WTC11 (cell line): ENCODE results near the gene RCHY1. TPM values are rescaled to one million over a fixed set of nuclear protein-coding genes. Genes with fewer than 3 reads are reported as not detected.

Experiments
- ATAC-seq: fragments of 200-7000 bp; cut with Tn5 transposase; 2 replicates; pipeline ENCODE4 v1.10.0; 2021; ENCODE audit warnings: mild to moderate bottlenecking, moderate library complexity
- CTCF ChIA-PET: fragments of 300-600 bp; sonication (Branson Sonifier 250); formaldehyde crosslinking; loops from one replicate; lab custom pipeline; 2021; ENCODE audit warnings: antibody characterized with exemption; lab: Charles Lee
- POLR2A ChIA-PET: fragments of 350-600 bp; sonication (Branson Sonifier 250); formaldehyde crosslinking; loops from one replicate; lab custom pipeline; 2021; ENCODE audit warnings: antibody characterized with exemption; lab: Charles Lee
- DNase-seq: peaks from one replicate; pipeline ENCODE4 v3.0.0; 2021; ENCODE audit warnings: low spot score
- H3K27ac Mint-ChIP-seq: 2 replicates; pipeline ENCODE4 v1.8.0; 2021; ENCODE audit warnings: mixed read lengths
- H3K27me3 Mint-ChIP-seq: 2 replicates; pipeline ENCODE4 v1.8.0; 2021; ENCODE audit warnings: low read depth, mild to moderate bottlenecking, moderate library complexity, mixed read lengths
- H3K36me3 Mint-ChIP-seq: 2 replicates; pipeline ENCODE4 v1.8.0; 2021; ENCODE audit warnings: mixed read lengths
- H3K4me1 Mint-ChIP-seq: 2 replicates; pipeline ENCODE4 v1.8.0; 2022; ENCODE audit warnings: mixed read lengths
- H3K4me3 Mint-ChIP-seq: 2 replicates; pipeline ENCODE4 v1.8.0; 2021; ENCODE audit warnings: mild to moderate bottlenecking, moderate library complexity, mixed read lengths
- H3K9me3 Mint-ChIP-seq: 2 replicates; pipeline ENCODE4 v1.8.0; 2021; ENCODE audit warnings: mixed read lengths
- ATF3 ChIP-seq: sonication (generic); formaldehyde crosslinking; conservative IDR thresholded peaks from 2 replicates; pipeline ENCODE4 v1.8.1; 2022; ENCODE audit warnings: mild to moderate bottlenecking, missing genetic modification reagents
- EMX1 ChIP-seq: fragments of 250-450 bp; sonication (Bioruptor Pico); IDR thresholded peaks from 2 replicates; pipeline ENCODE4 v1.8.0; 2021; ENCODE audit warnings: mild to moderate bottlenecking
- ESRRA ChIP-seq: sonication (generic); formaldehyde crosslinking; IDR thresholded peaks from 2 replicates; pipeline ENCODE4 v1.8.1; 2022; ENCODE audit warnings: mild to moderate bottlenecking, missing genetic modification reagents, borderline replicate concordance
- FOXP4 ChIP-seq: sonication (generic); formaldehyde crosslinking; IDR thresholded peaks from 2 replicates; pipeline ENCODE4 v1.8.0; 2022; ENCODE audit warnings: mild to moderate bottlenecking, missing genetic modification reagents
- GABPB1 ChIP-seq: sonication (generic); formaldehyde crosslinking; IDR thresholded peaks from 2 replicates; pipeline ENCODE4 v1.8.1; 2023; ENCODE audit warnings: mild to moderate bottlenecking, missing genetic modification reagents
- GRHL2 ChIP-seq: fragments of 250-450 bp; sonication (Bioruptor Pico); IDR thresholded peaks from 2 replicates; pipeline ENCODE4 v1.8.0; 2022; ENCODE audit warnings: mild to moderate bottlenecking, moderate library complexity; ENCODE audit not compliant: insufficient replicate concordance, severe bottlenecking
- HMGXB4 ChIP-seq: sonication (generic); formaldehyde crosslinking; IDR thresholded peaks from 2 replicates; pipeline ENCODE4 v1.8.1; 2023; ENCODE audit warnings: mild to moderate bottlenecking, moderate library complexity, missing genetic modification reagents
- IRF2 ChIP-seq: sonication (generic); formaldehyde crosslinking; IDR thresholded peaks from 2 replicates; pipeline ENCODE4 v1.8.0; 2022; ENCODE audit warnings: low read depth, missing genetic modification reagents, borderline replicate concordance
- MXD4 ChIP-seq: fragments of 250-450 bp; sonication (Bioruptor Pico); IDR thresholded peaks from 2 replicates; pipeline ENCODE4 v1.8.0; 2021; ENCODE audit warnings: mild to moderate bottlenecking, moderate library complexity, borderline replicate concordance
- NFYB ChIP-seq: sonication (generic); formaldehyde crosslinking; conservative IDR thresholded peaks from 2 replicates; pipeline ENCODE4 v1.8.0; 2022; ENCODE audit warnings: low read depth, missing genetic modification reagents
- NR2C2 ChIP-seq: sonication (generic); formaldehyde crosslinking; IDR thresholded peaks from 2 replicates; pipeline ENCODE4 v1.8.0; 2022; ENCODE audit warnings: mild to moderate bottlenecking, missing genetic modification reagents
- PRDM15 ChIP-seq: sonication (generic); formaldehyde crosslinking; IDR thresholded peaks from 2 replicates; pipeline ENCODE4 v1.8.0; 2022; ENCODE audit warnings: missing genetic modification reagents
- RELA ChIP-seq: sonication (generic); formaldehyde crosslinking; IDR thresholded peaks from 2 replicates; pipeline ENCODE4 v1.8.1; 2022; ENCODE audit warnings: missing genetic modification reagents, mild to moderate bottlenecking, borderline replicate concordance
- ZNF232 ChIP-seq: sonication (generic); formaldehyde crosslinking; IDR thresholded peaks from 2 replicates; pipeline ENCODE4 v1.8.0; 2022; ENCODE audit warnings: mild to moderate bottlenecking, missing genetic modification reagents
- ZNF317 ChIP-seq: sonication (generic); formaldehyde crosslinking; IDR thresholded peaks from 2 replicates; pipeline ENCODE4 v1.8.1; 2023; ENCODE audit warnings: low read depth, mild to moderate bottlenecking, moderate library complexity, missing genetic modification reagents, borderline replicate concordance
- ZNF423 ChIP-seq: fragments of 250-450 bp; sonication (Bioruptor Pico); IDR thresholded peaks from 2 replicates; pipeline ENCODE4 v2.1.2; 2022; ENCODE audit warnings: mild to moderate bottlenecking, moderate library complexity
- ZNF425 ChIP-seq: fragments of 250-450 bp; sonication (Bioruptor Pico); conservative IDR thresholded peaks from 2 replicates; pipeline ENCODE4 v1.9.0; 2021; ENCODE audit warnings: mild to moderate bottlenecking
- ZNF671 ChIP-seq: fragments of 250-450 bp; sonication (Bioruptor Pico); IDR thresholded peaks from 2 replicates; pipeline ENCODE4 v1.8.0; 2021; ENCODE audit warnings: mild to moderate bottlenecking
- total RNA-seq: library from RNA; stranded (reverse); gene quantifications from 3 replicates; pipeline ENCODE4 v1.2.3, GENCODE V29; 2021
- TF ChIP-seq, protein P1 (sequence below): sonication (generic); formaldehyde crosslinking; IDR thresholded peaks from 2 replicates; pipeline ENCODE4 v1.8.0; 2022; ENCODE audit warnings: mild to moderate bottlenecking, missing genetic modification reagents

RCHY1 gene
- total RNA-seq, 1 experiment from 2014 or later, result 37.8 TPM

DNA sequence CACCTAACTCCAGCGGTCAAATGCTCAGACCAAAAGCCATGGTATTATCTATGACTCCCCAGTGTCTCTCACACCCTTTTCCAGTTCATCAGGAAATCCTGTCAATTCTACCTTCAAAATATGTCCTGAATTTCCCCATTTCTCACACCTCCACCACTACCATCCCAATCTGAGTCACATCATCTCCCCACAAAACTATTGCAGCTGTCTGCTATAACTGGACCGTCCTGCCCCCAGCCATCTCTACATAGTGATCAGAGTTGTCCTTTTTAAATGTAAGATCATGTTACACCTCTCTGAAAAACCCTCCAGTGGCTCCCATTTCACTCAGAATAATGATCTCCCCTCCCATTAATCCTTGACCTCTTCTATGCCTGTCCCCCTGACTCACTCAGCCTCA, 34.8 kb upstream of the RCHY1 start (continued):
- TF ChIP-seq ZNF317 (CRISPR knock-in tag) (no peak), GABPB1 (CRISPR knock-in tag) (no peak), RELA (no peak), MXD4 (no peak), EMX1 (CRISPR knock-in tag) (no peak)
- TF ChIP-seq, all 79 proteins: peak for 0

GRCh38 chr4:75547647-75548387, 33.6 kb upstream of the RCHY1 start:
- no peak overlapping the region for H3K4me3 Mint-ChIP-seq
- DNase-seq (no peak), ATAC-seq (no peak)
- H3K9me3 Mint-ChIP-seq, result no peaks in the 10 kb centered on the region
- TF ChIP-seq HMGXB4 (CRISPR knock-in tag) (no peak), ESRRA (CRISPR knock-in tag) (no peak), ZNF232 (CRISPR knock-in tag) (no peak), GRHL2 (CRISPR knock-in tag) (no peak)
- CTCF ChIA-PET, result interaction anchor here (0.7 to 1.1 kb wide), 3 partner anchors 22 to 347 kb away, joined by 3 to 5 read pairs (median 3); no protein-coding TSS in a partner anchor
- no peaks in the 10 kb centered on the region for H3K4me1 Mint-ChIP-seq
- H3K27ac Mint-ChIP-seq, result no peak overlapping the region
- no peaks in the 10 kb centered on the region for H3K36me3 Mint-ChIP-seq
- POLR2A ChIA-PET, result no interaction called here
- no peaks in the 10 kb centered on the region for H3K27me3 Mint-ChIP-seq

- Mint-ChIP-seq H3K27ac (no peak overlapping the region), H3K27me3 (no peaks in the 10 kb centered on the region), H3K4me1 (no peaks in the 10 kb centered on the region), H3K9me3 (no peaks in the 10 kb centered on the region), H3K4me3 (no peak overlapping the region), H3K36me3 (no peaks in the 10 kb centered on the region)
- ATAC-seq (0 out of 2 replicates have a peak, but pooled peaks have one; percentile 34), DNase-seq (no peak)
- no peak for TF ChIP-seq NFYB
- no peak for TF ChIP-seq IRF2 (CRISPR knock-in tag)
- TF ChIP-seq, protein P1, sequence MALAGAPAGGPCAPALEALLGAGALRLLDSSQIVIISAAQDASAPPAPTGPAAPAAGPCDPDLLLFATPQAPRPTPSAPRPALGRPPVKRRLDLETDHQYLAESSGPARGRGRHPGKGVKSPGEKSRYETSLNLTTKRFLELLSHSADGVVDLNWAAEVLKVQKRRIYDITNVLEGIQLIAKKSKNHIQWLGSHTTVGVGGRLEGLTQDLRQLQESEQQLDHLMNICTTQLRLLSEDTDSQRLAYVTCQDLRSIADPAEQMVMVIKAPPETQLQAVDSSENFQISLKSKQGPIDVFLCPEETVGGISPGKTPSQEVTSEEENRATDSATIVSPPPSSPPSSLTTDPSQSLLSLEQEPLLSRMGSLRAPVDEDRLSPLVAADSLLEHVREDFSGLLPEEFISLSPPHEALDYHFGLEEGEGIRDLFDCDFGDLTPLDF (CRISPR knock-in tag), result no peak
- no peak for TF ChIP-seq RELA
- CTCF ChIA-PET, result interaction anchor here (0.6 kb wide), 1 partner anchor 16 kb away, joined by 5 read pairs; no protein-coding TSS in a partner anchor
- POLR2A ChIA-PET, result no interaction called here
Measured at GRCh38 chr4:75545526-75545925, 31.3 kb upstream of the RCHY1 start.

GRCh38 chr4:75544870-75545269, 30.7 kb upstream of the RCHY1 start:
- ATAC-seq (no peak), DNase-seq (no peak)
- no peaks in the 10 kb centered on the region for H3K36me3 Mint-ChIP-seq
- no peaks in the 10 kb centered on the region for H3K27me3 Mint-ChIP-seq
- no peaks in the 10 kb centered on the region for H3K4me1 Mint-ChIP-seq
- CTCF ChIA-PET, result interaction anchor here (0.6 kb wide), 1 partner anchor 16 kb away, joined by 5 read pairs; no protein-coding TSS in a partner anchor
- no peaks in the 10 kb centered on the region for H3K9me3 Mint-ChIP-seq
- no peak overlapping the region for H3K4me3 Mint-ChIP-seq
- no peak overlapping the region for H3K27ac Mint-ChIP-seq
- POLR2A ChIA-PET, result no interaction called here
- TF ChIP-seq ZNF423 (no peak), ZNF671 (CRISPR knock-in tag) (no peak), ZNF425 (CRISPR knock-in tag) (no peak), FOXP4 (no peak), NR2C2 (CRISPR knock-in tag) (no peak), PRDM15 (no peak), ATF3 (CRISPR knock-in tag) (no peak)
